SU-DHL-6 (cell line): ENCODE data around the gene SLCO4A1.

Experiments used
- EZH2phosphoT487 ChIP-seq: fragments of 200-600 bp; sonication (generic), shearing (Covaris generic); conservative IDR thresholded peaks from 2 replicates; pipeline ENCODE4 v1.6.1; 2018; ENCODE audit warnings: mild to moderate bottlenecking, antibody characterized with exemption, low read length, moderate library complexity, mixed read lengths
- TF ChIP-seq, protein P1 (sequence below): fragments of 200-600 bp; sonication (generic); IDR thresholded peaks from one replicate; pipeline ENCODE4 v1.5.1; 2017; ENCODE audit warnings: antibody characterized with exemption, mild to moderate bottlenecking, low read length, moderate library complexity; ENCODE audit not compliant: insufficient read depth, poor library complexity, severe bottlenecking

- TF ChIP-seq, protein P1, sequence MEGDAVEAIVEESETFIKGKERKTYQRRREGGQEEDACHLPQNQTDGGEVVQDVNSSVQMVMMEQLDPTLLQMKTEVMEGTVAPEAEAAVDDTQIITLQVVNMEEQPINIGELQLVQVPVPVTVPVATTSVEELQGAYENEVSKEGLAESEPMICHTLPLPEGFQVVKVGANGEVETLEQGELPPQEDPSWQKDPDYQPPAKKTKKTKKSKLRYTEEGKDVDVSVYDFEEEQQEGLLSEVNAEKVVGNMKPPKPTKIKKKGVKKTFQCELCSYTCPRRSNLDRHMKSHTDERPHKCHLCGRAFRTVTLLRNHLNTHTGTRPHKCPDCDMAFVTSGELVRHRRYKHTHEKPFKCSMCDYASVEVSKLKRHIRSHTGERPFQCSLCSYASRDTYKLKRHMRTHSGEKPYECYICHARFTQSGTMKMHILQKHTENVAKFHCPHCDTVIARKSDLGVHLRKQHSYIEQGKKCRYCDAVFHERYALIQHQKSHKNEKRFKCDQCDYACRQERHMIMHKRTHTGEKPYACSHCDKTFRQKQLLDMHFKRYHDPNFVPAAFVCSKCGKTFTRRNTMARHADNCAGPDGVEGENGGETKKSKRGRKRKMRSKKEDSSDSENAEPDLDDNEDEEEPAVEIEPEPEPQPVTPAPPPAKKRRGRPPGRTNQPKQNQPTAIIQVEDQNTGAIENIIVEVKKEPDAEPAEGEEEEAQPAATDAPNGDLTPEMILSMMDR: no peak
- no peak for TF ChIP-seq EZH2phosphoT487
Measured at GRCh38 chr20:62629864-62630470, 12.3 kb upstream of the SLCO4A1 start.
